Stimulated activated CD8-positive, alpha-beta memory T cell treated with anti-CD3 and anti-CD28 coated beads, Interleukin-7, amount 100 ng/mL, for 48 hours (primary cell): Measurements from ENCODE around the gene MYH9.
A peak's percentile ranks its signal among the peaks of the same experiment; 100 is the strongest.
"Not testable (repeated sequence)": the region's sequence is repeated elsewhere in the genome, so short reads cannot be mapped to it uniquely, and the experiment has no call there.

ENCODE experiments used
- DNase-seq, 2 donors: peaks; one replicate each; pipeline ENCODE4 v3.0.0-alpha.2; 2020; ENCODE audit warnings: low read depth in 1 of 2; ENCODE audit errors: extremely low read depth in 1 of 2

Gene MYH9

DNA sequence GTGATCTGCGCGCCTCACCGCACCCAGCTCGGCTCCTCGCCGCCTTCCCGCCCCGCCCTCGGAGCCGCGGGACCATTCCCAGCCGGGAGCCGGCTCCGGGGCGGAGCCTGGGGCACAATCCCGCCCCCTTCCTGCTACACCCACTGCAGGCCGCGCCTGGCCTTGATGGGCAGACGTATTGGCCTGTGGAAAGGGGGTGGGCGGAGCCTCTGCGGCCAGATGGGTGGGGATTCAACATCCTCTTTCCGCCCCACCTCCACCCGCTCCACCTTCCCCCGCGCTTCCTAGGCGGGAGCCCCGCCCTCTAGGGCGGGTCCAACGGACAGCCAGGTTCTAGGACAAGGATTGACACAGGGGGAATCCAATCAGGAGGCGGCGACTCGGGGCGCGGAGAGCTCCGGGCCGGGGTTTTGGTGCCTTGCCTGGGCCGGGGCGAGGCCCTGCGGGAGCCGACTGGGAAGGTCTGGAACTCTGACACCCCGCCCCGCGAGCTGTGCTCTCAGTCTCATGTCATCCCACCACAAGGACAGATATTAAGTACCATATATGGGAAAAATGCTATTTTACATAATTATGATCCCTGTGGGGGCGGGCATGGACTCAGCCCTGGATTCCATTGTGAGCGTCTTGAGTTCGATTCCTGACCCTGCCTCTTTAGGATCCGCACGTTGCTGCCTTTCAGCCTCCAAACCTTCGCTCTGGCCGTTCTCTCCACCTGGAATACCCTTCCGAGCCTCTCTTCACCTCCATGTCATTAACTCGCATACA, at the start of gene MYH9:
MYH9 (minus strand) TSS at position 9 of the 768 bp plus-strand sequence. CDS start 38,731 bp downstream, outside the sequence.
- DNase-seq = peak; percentile 99

DNA sequence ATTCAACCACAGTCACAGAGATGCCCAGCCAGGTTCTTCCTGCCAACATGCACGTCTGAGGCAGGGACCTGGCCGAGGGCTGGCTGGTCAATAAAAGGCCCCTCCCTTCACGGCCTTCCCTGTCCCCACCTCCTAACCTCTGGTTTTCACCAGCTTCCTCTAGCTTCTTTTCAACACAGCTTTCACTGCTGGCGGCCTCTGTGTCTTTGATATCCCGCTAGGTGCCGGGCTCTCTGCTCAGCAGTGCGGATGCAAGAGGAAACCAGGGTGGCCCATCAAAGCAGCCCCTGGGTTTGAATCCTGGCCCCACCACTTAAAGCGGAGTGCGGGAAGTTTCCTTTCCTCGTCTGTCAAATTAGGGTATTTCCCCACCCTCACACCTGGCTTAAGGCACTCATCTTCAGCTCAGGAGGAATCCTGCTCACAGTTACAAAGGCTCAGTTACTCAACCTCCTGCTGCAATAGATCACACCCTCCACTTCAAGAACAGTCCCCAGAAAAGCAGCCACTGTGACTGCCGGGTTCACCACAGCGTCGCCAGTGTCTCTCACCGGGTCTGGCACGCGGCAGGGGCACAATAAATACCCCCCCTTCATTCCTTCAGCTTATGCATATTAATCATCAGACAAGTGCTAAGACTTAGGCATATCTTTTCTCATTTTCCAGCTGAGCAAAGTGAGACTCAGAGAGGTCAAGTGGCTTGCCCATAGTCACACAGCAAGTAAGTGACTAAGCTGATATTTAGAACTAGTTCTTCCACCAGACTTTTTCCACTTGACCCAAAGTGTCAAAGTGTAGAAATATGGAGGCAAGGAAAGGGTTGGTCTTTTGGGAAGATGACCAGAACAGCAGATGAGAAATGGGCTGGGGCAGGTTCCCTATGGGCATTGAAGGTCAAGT, 48.0 kb upstream of the MYH9 start:
- DNase-seq = peak in 1 of 2 donors; percentile 57

DNA sequence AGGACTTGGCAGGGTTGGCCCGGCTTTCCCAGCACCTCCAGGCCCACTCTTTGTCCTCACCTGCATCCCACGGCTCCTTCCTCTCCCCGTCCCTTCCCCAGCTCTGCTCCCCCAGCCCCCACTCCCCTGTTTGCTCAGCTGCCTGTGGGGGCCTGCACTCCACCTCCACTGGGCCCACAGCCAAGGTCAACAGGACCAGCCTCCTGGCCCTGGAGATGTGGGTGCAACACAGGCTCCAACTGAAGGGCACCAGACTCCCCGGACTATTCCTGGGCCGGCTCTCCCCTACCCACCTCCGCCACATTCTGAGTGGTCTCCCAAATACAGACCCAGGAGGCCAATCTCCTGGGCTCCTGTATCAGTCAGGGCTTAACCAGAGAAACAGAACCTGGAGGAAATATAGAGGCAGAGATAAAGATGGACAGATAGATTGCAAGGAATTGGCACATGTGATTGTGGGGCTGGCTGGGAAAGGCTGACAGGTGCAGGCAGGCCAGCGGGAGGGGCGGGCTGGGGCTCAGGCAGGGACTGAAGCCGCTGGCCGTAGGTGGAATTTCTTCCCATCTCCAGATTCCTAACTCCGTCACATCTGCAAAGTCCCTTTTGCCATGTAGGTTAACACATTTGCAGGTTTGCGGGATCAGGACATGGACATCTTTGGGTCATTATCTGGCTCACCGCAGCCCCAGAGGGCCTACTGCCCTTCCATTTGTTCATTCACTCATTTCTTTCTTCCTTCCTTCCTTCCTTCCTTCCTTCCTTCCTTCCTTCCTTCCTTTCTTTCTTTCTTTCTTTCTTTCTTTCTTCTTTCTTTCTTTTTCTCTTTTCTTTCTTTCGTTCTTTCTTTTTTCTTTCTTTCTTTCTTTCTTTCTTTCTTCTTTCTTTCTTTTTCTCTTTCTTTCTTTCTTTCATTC, 45.8 kb upstream of the MYH9 start:
- no peak for DNase-seq

DNA sequence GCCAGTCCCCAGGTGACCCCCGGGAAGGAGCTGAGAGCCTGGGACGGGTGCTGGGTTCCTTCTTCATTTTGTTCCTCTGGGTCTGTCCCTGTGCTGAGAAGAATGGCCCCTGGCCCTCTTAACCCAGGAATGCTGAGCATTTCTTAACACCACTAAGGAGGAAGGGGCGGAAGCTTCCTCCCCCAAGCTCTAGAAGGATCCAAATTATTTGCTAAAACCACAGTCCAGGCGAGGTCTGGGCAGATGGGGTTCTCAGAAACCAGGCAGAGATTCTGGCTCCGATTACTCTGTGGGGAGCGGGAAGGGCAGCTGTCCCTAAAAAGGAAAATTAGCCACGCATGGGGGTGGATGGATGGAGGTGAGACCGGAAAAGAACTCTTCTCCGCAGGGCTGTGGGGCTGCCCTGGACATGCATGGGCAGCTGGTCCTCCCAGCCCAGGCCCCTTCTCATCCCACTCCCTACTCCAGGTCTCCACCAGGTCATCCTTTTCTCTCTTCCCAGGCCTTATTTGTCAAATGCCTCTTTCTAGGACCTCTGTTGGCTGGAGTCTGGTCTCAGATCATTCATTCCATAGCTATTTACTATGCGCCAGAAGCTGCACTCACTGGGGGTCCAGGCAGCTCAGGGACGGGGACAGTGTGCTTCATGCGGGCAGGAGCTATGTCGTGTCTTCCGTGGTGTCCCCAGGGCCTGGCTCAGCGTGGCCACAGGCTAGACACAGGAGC, 45.0 kb upstream of the MYH9 start:
- no peak for DNase-seq

DNA sequence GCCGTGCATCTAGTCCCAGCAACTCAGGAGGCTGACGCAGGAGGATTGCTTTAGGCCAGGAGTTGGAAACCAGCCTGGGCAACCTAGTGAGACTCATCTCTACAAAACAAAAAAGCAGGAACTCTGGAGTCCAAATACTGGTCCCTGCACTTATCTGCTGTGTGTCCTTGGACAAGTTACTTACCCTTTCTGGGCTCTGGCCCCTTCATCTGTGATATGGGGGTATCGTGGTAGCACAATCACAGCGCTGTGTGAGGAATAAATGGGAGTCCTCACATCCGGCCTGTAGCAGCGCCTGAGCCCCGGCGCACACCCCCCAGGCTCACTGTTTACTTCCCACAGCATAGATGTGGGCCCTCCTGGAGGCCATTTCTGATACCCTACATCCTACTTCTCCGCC, 44.2 kb upstream of the MYH9 start:
- DNase-seq = no peak

DNA sequence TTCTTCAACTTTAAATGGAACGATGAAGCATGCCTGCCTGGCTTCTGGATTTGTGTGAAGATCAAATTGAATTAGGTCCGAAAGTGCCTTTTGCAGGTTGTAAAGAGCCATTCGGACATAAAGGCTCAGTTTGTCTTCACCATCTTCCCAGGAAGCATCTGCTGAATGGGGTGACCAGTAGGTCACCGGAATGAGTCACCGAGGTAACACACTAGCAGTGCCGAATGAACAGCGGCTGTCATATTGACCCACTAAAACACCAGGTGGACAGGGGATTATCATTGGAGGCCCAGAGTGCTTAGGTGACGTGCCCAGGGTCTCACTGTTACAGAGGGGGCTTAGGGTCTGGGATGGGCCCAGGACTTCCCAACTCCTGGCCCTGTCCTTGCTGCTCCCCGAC, 43.1 kb upstream of the MYH9 start:
- no peak for DNase-seq

DNA sequence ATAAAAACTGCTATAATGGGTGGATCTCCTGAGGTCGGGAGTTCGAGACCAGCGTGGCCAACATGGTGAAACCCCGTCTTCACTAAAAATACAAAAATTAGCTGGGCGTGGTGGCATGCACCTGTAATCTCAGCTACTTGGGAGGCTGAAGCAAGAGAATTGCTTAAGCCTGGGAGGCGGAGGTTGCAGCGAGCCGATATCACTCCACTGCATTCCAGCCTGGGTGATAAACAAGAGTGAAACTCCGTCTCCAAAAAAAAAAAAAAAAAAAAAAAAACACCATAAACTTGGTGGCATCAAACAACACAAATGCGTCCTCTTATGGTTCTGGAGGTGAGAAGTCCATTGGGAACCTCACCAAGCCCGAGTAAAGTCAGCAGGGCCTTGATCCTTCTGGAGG, 40.2 kb upstream of the MYH9 start:
- not testable (repeated sequence) for DNase-seq

DNA sequence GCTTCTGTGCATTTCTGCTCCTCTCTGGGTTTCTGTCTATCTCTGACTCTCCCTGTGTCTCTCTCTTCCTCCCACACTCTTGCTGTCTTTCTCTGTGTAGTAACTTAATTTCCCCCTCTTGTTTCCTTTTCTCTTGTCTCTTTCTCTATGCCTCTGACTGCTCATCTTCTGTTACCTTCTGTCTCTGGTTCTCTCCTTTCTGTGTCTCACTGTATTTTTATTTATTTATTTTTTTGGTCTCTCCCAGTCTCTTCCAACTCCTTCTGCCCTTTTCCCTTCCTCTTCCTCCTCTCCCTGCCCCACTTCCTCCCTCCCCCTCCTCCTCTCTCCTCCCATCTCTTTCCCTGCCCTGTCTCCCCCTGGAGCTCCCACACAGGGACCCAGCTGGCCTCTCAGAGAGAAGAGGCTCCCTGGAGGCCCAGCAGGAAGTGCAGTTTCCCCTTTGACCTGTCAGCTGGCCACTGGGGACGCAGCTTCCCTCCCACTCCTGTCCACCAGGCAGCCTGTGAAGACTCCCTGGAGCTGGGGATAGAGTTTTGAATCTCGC, 38.3 kb upstream of the MYH9 start:
- no peak for DNase-seq

DNA sequence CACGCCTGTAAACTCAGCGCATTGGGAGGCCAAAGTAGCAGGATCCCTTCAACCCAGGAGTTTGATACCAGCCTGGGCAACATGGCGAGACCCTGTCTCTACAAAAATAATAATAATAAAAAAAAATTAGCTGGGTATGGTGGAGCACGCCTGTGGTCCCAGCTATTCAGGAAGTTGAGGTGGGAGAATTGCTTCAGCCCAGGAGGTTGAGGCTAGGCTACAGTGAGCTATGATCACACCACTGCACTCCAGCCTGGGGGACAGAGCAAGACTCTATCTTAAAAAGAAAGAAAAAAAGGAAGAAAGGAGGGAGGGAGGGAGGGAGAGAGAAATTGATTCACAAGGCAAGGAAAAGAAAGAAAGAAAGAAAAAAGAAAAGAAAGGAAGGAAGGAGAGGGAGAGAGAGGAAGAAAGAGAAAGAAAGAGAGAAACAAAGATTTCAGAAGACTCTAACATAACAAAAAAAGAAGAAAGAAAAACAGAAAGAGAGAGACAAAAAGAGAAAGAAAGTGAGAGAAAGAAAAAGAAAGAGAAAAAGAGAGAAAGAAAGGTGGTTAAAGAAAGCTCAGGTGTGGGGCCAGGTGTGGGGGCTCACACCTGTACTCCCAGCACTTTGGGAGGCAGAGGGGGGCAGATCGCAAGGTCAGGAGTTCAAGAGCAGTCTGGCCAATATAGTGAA, 37.3 kb upstream of the MYH9 start:
- no peak for DNase-seq

DNA sequence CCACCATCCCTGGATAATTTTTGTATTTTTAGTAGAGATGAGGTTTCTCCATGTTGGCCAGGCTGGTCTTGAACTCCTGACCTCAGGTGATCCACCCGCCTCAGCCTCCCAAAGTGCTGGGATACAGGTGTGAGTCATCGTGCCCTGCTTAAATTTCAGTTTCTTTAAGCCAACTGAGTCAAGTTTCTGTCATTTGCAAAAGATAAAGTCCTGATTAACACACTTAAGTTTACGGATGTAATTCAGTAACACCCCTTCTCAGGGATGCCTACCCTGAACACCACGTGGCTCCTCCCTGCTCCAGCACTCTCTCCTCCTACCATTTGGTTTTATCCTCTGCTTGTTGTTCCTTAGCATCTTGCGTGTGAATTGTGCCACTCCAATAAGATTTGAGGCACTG, 36.7 kb upstream of the MYH9 start:
- not testable (repeated sequence) for DNase-seq

DNA sequence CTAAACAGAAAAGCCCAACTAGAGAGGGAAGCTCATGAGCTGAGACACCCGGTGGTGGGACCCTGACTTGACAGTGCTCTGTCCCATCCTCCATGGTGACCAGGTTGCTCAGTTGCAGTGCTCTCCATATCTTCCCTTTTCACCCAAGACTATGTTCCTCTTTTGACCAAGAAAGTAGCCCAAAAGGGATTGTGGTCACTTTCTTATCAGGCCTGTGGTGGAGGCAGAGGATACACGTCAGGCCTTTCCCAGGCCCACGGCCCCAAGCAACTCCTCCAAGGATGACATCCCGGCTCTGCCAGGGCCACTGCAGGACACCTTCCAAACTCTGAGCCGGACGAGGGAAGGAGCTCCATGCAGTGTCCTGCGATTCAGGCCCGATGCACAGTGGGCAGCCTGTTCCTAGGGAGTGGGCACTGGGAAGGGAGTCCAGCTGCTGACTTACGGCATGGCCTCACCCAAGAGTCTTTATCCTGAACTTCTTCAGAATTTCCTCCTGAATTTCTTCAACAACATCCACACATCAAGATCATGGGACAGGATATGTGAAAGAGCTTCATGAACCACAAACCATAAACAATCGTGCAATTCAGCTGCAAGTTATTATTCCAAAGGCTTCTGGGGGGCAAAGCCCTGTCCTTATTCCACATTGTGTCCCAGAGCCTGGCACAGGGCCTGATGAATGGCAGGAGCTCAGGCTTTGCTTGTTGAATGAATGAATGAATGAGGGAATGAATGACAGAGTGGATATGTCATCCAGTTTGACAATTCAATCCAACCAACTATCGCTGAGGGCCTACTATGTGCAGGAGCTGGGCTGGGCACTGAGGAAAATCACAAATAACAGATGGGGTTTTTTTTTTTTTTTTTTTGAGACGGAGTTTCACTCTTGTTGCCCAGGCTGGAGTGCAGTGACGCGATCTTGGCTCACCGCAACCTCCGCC, 36.0 kb upstream of the MYH9 start:
- DNase-seq = no peak

DNA sequence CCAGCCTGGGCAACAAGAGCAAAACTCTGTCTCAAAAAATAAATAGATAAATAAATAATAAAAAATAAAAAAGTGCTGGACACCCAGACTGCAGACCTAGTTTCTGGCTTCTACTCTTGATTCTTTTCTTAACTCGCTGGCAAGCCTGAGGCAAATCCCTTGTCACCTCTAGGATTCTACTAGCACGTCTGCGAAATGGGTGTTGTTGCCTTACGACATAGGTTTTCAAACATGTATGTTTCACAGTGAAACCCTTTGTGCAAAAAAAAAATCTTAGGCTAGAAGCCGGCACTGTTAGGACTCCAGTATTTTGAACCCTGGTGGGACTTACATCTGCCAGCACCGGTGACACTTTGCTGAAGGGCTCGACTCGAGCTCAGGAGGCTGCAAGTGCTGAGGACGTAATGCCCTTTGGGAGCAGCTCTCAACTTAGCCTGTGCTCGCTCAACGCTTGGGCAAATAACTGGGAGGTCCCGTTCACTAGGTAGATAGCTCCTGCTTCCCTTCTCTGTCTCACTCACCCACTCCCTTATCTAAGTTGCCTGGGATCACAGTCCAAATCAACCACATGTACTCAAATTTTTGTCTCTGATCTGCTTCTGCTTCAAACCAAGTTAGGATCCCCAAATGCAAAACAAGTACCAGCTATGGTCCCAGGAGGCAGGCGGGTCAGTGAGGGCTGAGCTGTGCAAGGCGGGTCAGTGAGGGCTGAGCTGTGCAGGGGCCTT, 34.7 kb upstream of the MYH9 start:
- DNase-seq = no peak

DNA sequence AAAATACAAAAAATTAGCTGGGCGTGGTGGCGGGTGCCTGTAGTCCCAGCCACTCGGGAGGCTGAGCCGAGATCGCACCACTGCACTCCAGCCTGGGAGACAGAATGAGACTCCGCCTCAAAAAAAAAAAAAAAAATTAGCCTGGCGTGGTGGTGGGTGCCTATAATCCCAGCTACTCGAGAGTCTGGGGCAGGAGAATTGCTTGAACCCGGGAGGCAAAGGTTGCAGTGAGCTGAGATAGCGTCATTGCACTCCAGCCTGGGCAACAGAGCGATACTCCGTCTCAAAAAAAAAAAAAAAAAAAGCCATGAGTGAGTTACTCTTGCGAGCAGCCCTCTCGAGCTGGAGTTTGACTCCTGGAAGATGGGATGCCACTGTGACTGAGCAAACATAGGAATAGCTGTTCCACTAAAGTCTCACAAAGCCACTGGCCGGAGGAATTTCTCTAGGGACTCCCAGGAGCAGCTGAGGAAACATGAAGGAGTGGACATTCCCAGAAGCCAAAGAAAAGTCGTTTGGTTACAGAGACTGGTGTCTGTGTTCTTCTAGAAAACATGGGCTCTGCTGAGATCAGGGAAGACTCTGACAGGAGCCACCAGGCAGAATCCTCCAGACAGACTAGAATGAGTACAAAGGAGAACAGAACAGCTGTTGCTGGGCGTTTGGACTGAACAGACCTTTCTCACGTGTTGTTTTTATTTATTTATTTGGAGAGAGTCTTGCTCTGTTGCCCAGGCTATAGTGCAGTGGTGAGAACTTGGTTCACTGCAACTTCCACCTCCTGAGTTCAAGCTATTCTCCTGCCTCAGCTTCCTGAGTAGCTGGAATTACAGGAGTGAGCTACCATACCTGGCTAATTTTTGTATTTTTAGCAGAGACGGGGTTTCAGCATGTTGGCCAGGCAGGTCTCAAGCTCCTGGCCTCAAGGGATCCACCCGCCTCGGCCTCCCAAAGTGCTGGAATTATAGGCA, 32.4 kb upstream of the MYH9 start:
- DNase-seq = no peak

DNA sequence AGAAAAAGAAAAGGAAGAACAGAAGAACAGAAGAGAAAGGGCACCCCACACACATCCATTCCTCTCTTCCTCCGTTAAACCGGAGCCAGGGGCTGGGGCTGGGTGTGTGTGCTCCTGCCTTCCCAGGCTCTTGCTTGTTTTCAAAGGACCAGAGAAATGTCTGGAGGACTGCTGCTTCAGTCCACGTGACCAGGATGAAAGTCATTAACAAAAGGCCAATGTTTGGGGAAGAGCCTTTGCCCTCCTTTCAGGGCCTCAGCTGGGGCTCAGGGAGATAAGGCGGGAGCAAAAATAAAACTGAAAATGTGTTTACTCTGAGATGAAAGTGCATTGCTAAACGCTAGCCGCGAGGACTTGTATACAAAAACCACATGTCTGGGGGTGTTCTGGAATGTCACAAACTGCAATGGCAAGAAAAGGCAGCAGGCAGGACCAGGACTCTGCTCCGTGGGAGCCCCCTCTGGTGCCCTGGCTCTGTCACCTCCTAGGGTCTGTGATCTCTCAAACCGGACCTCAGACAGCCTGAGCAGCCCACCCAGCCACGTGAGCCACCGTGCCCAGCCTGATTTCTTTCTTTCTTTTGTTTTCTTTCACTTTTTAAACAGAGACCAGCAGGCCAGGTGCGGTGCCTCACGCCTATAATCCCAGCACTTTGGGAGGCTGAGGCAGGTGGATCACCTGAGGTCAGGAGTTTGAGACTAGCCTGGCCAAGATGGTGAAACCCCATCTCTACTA, 31.6 kb upstream of the MYH9 start:
- DNase-seq = no peak

DNA sequence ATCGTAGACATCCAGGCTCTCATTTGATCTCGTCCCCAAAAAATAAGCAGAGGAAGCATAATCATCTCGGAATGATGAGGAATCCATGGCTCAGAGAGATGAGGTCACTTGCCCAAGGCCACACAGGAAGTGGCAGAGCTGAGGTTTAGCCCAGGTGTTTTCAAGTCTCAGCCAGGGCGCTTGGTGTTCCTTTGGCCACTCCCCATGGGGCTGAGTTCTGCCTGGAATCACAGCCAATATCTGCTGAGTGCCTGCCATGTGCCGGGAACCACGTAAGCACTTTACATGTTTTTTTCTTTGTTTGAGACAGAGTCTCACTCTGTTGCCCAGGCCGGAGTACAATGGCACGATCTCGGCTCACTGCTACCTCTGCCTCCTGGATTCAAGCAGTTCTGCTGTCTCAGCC, 29.5 kb upstream of the MYH9 start:
- no peak for DNase-seq
